H1 (cell line): ENCODE measurements around the gene REXO5. TPM values are rescaled to one million over a fixed set of nuclear protein-coding genes. Genes with fewer than 3 reads are reported as not detected.

Experiments
- CTCF ChIA-PET: fragments of 300-600 bp; sonication (Branson Sonifier 250); formaldehyde crosslinking; loops from one replicate; lab custom pipeline; 2021; ENCODE audit not compliant: partially characterized antibody; lab: Charles Lee
- POLR2A ChIA-PET: fragments of 300-600 bp; sonication (Branson Sonifier 250); formaldehyde crosslinking; loops from one replicate; lab custom pipeline; 2021; ENCODE audit warnings: inconsistent platforms; ENCODE audit not compliant: partially characterized antibody; lab: Charles Lee
- DNase-seq, 2 experiments: peaks; one replicate each; pipeline versions ENCODE4 v3.0.0 to v3.0.0-alpha.2; 2010 to 2022; ENCODE audit warnings: low spot score in 2 of 2, low read depth in 1 of 2, mixed read lengths in 1 of 2
- FAIRE-seq: peaks from 2 replicates; lab custom pipeline; 2011; peaks lifted over from hg19 to GRCh38; lab: Jason Lieb, UNC
- H2AFZ ChIP-seq: 2 replicates; pipeline ENCODE4 v1.8.1; 2012; ENCODE audit warnings: low read length, inconsistent platforms
- H2AK5ac ChIP-seq: 2 replicates; pipeline ENCODE4 v1.6.1; 2013; ENCODE audit warnings: low read depth, low read length
- H2BK120ac ChIP-seq: replicated peaks from 2 replicates; pipeline ENCODE3; 2013; ENCODE audit warnings: low read depth, low read length, inconsistent platforms
- H2BK12ac ChIP-seq: 2 replicates; pipeline ENCODE4 v1.6.1; 2013; ENCODE audit warnings: low read depth, low read length
- H2BK15ac ChIP-seq: 2 replicates; pipeline ENCODE4 v1.6.1; 2013; ENCODE audit warnings: low read length
- H2BK20ac ChIP-seq: 2 replicates; pipeline ENCODE4 v1.6.1; 2013; ENCODE audit warnings: low read length
- H2BK5ac ChIP-seq: 2 replicates; pipeline ENCODE4 v1.6.1; 2013; ENCODE audit warnings: low read depth, low read length
- H3K14ac ChIP-seq: 2 replicates; pipeline ENCODE4 v1.6.1; 2013; ENCODE audit warnings: inconsistent platforms; ENCODE audit not compliant: insufficient read length
- H3K18ac ChIP-seq: 2 replicates; pipeline ENCODE4 v1.6.1; 2013; ENCODE audit warnings: low read length; ENCODE audit errors: extremely low read depth
- H3K23ac ChIP-seq: 2 replicates; pipeline ENCODE4 v1.6.1; 2013; ENCODE audit warnings: inconsistent platforms; ENCODE audit not compliant: insufficient read length
- H3K23me2 ChIP-seq: 2 replicates; pipeline ENCODE4 v1.6.1; 2013; ENCODE audit warnings: low read depth, low read length
- H3K27ac ChIP-seq: 2 replicates; pipeline ENCODE4 v1.6.1; 2011; ENCODE audit warnings: low read depth, low read length, inconsistent platforms
- H3K27me3 ChIP-seq, 4 experiments: replicated peaks in 1 of 4; 1 replicate in 1 of 4; 2 replicates in 3 of 4; pipeline versions ENCODE4 v1.6.1 to v1.8.1; 2011 to 2013; ENCODE audit warnings: low read length in 3 of 4, mild to moderate bottlenecking in 3 of 4, inconsistent platforms in 2 of 4, mixed read lengths in 2 of 4, moderate library complexity in 1 of 4; ENCODE audit not compliant: control insufficient read depth in 3 of 4, insufficient read depth in 3 of 4; ENCODE audit errors: extremely low read depth in 1 of 4
- H3K36me3 ChIP-seq, 4 experiments: 2 replicates each; pipeline versions ENCODE4 v1.6.1 to v1.8.1; 2011 to 2013; ENCODE audit warnings: mild to moderate bottlenecking in 4 of 4, low read length in 3 of 4, moderate library complexity in 2 of 4, control low read depth in 1 of 4, inconsistent platforms in 1 of 4; ENCODE audit not compliant: insufficient read depth in 4 of 4, control insufficient read depth in 2 of 4
- H3K4ac ChIP-seq: replicated peaks from 2 replicates; pipeline ENCODE3; 2013; ENCODE audit warnings: low read length, low read depth, mixed read lengths, inconsistent platforms; ENCODE audit not compliant: insufficient read length
- H3K4me1 ChIP-seq, 4 experiments: replicated peaks in 1 of 4; 1 replicate in 1 of 4; 2 replicates in 3 of 4; pipeline versions ENCODE4 v1.6.1 to v1.8.1; 2011 to 2013; ENCODE audit warnings: low read length in 3 of 4, inconsistent platforms in 2 of 4, mixed read lengths in 1 of 4; ENCODE audit not compliant: insufficient read depth in 4 of 4, control insufficient read depth in 3 of 4
- H3K4me2 ChIP-seq, 2 experiments: 2 replicates each; pipeline versions ENCODE4 v1.6.1 to v1.8.1; 2011 to 2013; ENCODE audit warnings: low read depth in 2 of 2, low read length in 2 of 2, control low read depth in 1 of 2, inconsistent platforms in 1 of 2, mild to moderate bottlenecking in 1 of 2; ENCODE audit not compliant: insufficient read depth in 1 of 2
- H3K4me3 ChIP-seq, 4 experiments: fragments of 200-600, 300-600 bp in 1 of 4; sonication (generic), shearing (Covaris generic), sonication (Bioruptor Twin) in 1 of 4; 2 replicates each; pipeline versions ENCODE4 v1.5.1 to v1.8.1; 2011 to 2016; ENCODE audit warnings: low read length in 4 of 4, low read depth in 3 of 4, control low read depth in 2 of 4, inconsistent platforms in 2 of 4, mild to moderate bottlenecking in 2 of 4, mixed read lengths in 1 of 4, moderate library complexity in 1 of 4; ENCODE audit not compliant: insufficient read depth in 2 of 4; ENCODE audit errors: extremely low read depth in 1 of 4
- H3K56ac ChIP-seq: replicated peaks from 2 replicates; pipeline ENCODE3; 2013; ENCODE audit warnings: low read depth, mild to moderate bottlenecking, mixed read lengths, low read length, inconsistent platforms; ENCODE audit not compliant: insufficient read length
- H3K79me1 ChIP-seq: 2 replicates; pipeline ENCODE4 v1.6.1; 2013; ENCODE audit warnings: low read depth, low read length, control low read depth
- H3K79me2 ChIP-seq, 2 experiments: 2 replicates each; pipeline versions ENCODE4 v1.6.1 to v1.8.1; 2012 to 2013; ENCODE audit warnings: low read length in 2 of 2, mild to moderate bottlenecking in 2 of 2, inconsistent platforms in 1 of 2; ENCODE audit not compliant: insufficient read depth in 2 of 2, control insufficient read depth in 1 of 2
- H3K9ac ChIP-seq, 4 experiments: replicated peaks in 1 of 4; 1 replicate in 1 of 4; 2 replicates in 3 of 4; pipeline versions ENCODE4 v1.6.1 to v1.8.1; 2011 to 2013; ENCODE audit warnings: low read depth in 3 of 4, low read length in 3 of 4, control low read depth in 2 of 4, mild to moderate bottlenecking in 2 of 4, moderate library complexity in 2 of 4, inconsistent platforms in 1 of 4; ENCODE audit errors: extremely low read depth in 1 of 4
- H3K9me3 ChIP-seq, 2 experiments: 2 replicates each; pipeline versions ENCODE4 v1.6.1 to v1.8.1; 2012 to 2013; ENCODE audit warnings: mild to moderate bottlenecking in 2 of 2, moderate library complexity in 2 of 2, control low read depth in 1 of 2, inconsistent platforms in 1 of 2, low read depth in 1 of 2, low read length in 1 of 2, mixed read lengths in 1 of 2; ENCODE audit not compliant: insufficient read depth in 2 of 2
- H4K20me1 ChIP-seq, 2 experiments: replicated peaks in 1 of 2; 2 replicates each; pipeline versions ENCODE3 to v1.8.1; 2011 to 2013; ENCODE audit warnings: inconsistent platforms in 2 of 2, low read length in 2 of 2, mild to moderate bottlenecking in 1 of 2; ENCODE audit not compliant: insufficient read depth in 2 of 2, control insufficient read depth in 1 of 2
- H4K5ac ChIP-seq: 2 replicates; pipeline ENCODE4 v1.6.1; 2013; ENCODE audit warnings: low read length, low read depth, mixed read lengths, inconsistent platforms; ENCODE audit not compliant: insufficient read length
- H4K8ac ChIP-seq: 2 replicates; pipeline ENCODE4 v1.8.0; 2013; ENCODE audit warnings: mild to moderate bottlenecking, moderate library complexity, low read length, inconsistent platforms; ENCODE audit not compliant: insufficient read depth; ENCODE audit errors: extremely low read depth
- H4K91ac ChIP-seq: replicated peaks from 2 replicates; pipeline ENCODE3; 2013; ENCODE audit warnings: low read length, mixed read lengths, inconsistent platforms; ENCODE audit not compliant: insufficient read length
- TBP ChIP-seq: IDR thresholded peaks from 2 replicates; pipeline ENCODE4 v1.6.1; 2011; ENCODE audit warnings: low read depth, low read length, improper control_type of control experiment
- WGBS, 2 experiments: shearing (Covaris generic) in 1 of 2; methylation state at CpG; one replicate each; pipeline versions ENCODE4 v1.1.6 to v1.1.7; 2013 to 2015; ENCODE audit warnings: low lambda C conversion rate in 2 of 2, mixed read lengths in 2 of 2, inconsistent platforms in 1 of 2, low coverage in 1 of 2, missing lambda C conversion rate in 1 of 2; ENCODE audit not compliant: insufficient replicate concordance in 2 of 2, insufficient coverage in 1 of 2, insufficient read length in 1 of 2; ENCODE audit errors: extremely low coverage in 1 of 2, missing lambda C conversion rate in 1 of 2; 5-methylcytosine and 5-hydroxymethylcytosine counted together
- polyA plus RNA-seq, 7 experiments: library from polyadenylated mRNA; depleted of rRNA in 3 of 7; stranded (reverse) in 5 of 7; unstranded in 2 of 7; fragments of >200 nt in 5 of 7; fragments of 200-250 nt in 2 of 7; gene quantifications; 1 replicate in 5 of 7; 2 replicates in 1 of 7; 4 replicates in 1 of 7; pipeline versions ENCODE4 v1.2.1 to v1.2.3, GENCODE V29; 2011 to 2013; ENCODE audit warnings: missing spikeins in 2 of 7, mixed read lengths in 2 of 7
- total RNA-seq: library from RNA; stranded (reverse); fragmentation: NEBNext Ultra II Directional; extraction: Animal tissue kit (Norgen Biotek cat#: 25700); gene quantifications from 2 replicates; pipeline ENCODE4 v1.2.1, GENCODE V29; 2021
- TF ChIP-seq, protein P1 (sequence below): IDR thresholded peaks from 2 replicates; pipeline ENCODE4 v1.6.1; 2011; ENCODE audit warnings: low read depth, mild to moderate bottlenecking, low read length; ENCODE audit not compliant: insufficient read depth
- TF ChIP-seq, protein P2 (sequence below): IDR thresholded peaks from 2 replicates; pipeline ENCODE4 v1.6.1; 2011; ENCODE audit warnings: low read length, improper control_type of control experiment

The REXO5 gene
- total and polyA plus RNA-seq, 2 of the 8 experiments (the other 6 are each of a cell fraction or from before 2014, with no cell fraction given) = 2.4 to 8.9 TPM

DNA sequence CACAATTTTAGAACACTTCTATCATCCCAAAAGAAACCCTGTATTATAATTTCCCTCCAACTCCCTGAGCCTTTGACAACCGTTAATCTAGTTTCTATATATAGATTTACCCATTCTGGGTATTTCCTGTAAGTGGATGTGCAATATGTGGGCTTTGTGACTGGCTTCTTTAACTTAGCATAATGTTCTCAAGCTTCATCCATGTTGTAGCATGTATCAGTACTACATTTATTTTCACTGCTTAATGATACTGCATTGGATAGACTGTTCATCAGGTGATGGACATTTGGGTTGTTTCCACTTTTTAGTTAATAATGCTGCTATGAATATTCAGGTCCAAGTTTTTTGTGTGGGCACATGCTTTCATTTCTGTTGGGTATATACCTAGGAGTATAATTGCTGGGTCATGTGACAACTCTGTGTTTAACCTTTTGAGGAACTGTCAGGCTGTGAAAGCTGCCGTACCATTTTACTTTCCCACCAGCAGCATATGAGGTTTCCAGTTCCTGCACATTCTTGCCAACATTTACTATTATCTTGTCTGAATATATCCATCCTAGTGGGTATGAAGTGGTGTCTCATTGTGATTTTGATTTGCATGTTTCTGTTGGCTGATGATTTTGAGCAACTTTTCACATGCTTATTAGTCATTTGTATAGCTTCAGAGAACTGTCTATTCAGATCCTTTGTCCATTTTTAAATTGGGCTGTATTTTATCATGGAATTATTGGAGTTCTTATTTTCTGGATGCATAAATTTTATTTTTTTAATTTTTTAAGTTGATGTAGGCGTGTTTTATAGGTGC is 16.4 kb downstream of the REXO5 start:
- H3K27ac ChIP-seq = no peak overlapping the region
- no peak overlapping the region for H2AFZ ChIP-seq
- H2BK5ac ChIP-seq = no peak overlapping the region
- DNase-seq (no peak), FAIRE-seq (no peak)
- no peak overlapping the region for H3K23ac ChIP-seq
- H3K23me2 ChIP-seq = no peaks in the 10 kb centered on the region
- H3K14ac ChIP-seq = no peak overlapping the region
- H3K79me1 ChIP-seq = no peaks in the 10 kb centered on the region; the same call in 1 of the 2 replicates
- H4K5ac ChIP-seq = no peak overlapping the region
- no peak overlapping the region for H3K4me2 ChIP-seq
- H3K4ac ChIP-seq = no peak overlapping the region
- H4K8ac ChIP-seq = no peak overlapping the region
- H3K36me3 ChIP-seq = peaks cover 0 to 23% (median 0%) of the 10 kb centered on the region in 4 experiments; a peak in 5 of 8 replicates
- no peak overlapping the region for H2BK15ac ChIP-seq
- ChIA-PET POLR2A (no interaction called here), CTCF (no interaction called here)
- H3K9me3 ChIP-seq = no peaks in the 10 kb centered on the region
- no peaks in the 10 kb centered on the region for H3K79me2 ChIP-seq
- H3K4me3 ChIP-seq = no peak overlapping the region
- no peak overlapping the region for H3K9ac ChIP-seq
- H3K18ac ChIP-seq = no peak overlapping the region
- no peak overlapping the region for H2AK5ac ChIP-seq
- no peak overlapping the region for H3K56ac ChIP-seq
- no peaks in the 10 kb centered on the region for H4K20me1 ChIP-seq
- no peaks in the 10 kb centered on the region for H3K4me1 ChIP-seq
- no peak overlapping the region for H2BK20ac ChIP-seq
- H3K27me3 ChIP-seq = no peaks in the 10 kb centered on the region
- H2BK120ac ChIP-seq = no peak overlapping the region
- H2BK12ac ChIP-seq = no peak overlapping the region
- WGBS, 2 experiments = 87% methylated on average over 3 of the region's 3 CpGs; no CpG with 5 or more reads in 1 of the 2 experiments
- H4K91ac ChIP-seq = no peak overlapping the region
- TF ChIP-seq TBP = no peak
- TF ChIP-seq, protein P1, sequence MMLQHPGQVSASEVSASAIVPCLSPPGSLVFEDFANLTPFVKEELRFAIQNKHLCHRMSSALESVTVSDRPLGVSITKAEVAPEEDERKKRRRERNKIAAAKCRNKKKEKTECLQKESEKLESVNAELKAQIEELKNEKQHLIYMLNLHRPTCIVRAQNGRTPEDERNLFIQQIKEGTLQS = no peak
- TF ChIP-seq, protein P2, sequence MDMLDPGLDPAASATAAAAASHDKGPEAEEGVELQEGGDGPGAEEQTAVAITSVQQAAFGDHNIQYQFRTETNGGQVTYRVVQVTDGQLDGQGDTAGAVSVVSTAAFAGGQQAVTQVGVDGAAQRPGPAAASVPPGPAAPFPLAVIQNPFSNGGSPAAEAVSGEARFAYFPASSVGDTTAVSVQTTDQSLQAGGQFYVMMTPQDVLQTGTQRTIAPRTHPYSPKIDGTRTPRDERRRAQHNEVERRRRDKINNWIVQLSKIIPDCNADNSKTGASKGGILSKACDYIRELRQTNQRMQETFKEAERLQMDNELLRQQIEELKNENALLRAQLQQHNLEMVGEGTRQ = no peak
